ENCODE results near the gene RPP40. TPM values are rescaled to one million over a fixed set of nuclear protein-coding genes. Genes with fewer than 3 reads are reported as not detected.

RPP40 gene
- total and polyA plus RNA-seq, 2 of the 8 experiments (the other 6 are each of a cell fraction or from before 2014, with no cell fraction given), result 7.0 to 15.7 TPM

DNA sequence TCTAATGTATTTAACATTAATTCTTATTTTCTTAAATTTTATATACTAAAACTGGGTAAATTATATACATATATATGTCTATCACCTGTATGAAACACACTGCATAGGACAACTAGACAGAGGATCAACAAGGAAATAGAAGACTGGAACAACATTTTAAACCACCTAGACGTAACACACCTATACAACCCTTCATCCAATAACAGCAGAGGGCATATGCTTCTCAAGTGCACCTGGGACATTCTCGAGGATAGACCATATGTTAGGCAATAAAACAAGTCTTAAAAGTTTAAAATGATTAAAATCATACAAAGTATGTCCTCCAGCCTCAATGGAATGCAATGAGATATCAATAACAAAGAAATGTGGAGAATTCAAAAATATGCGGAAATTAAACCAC is 45.2 kb downstream of the RPP40 start:
- Histone ChIP-seq H2AK5ac (ENCODE audit: low read depth, low read length) (no peak overlapping the region), H3K4ac (replicated peaks; ENCODE audit: insufficient read length, low read depth, low read length) (no peak overlapping the region), H3K9me3 (ENCODE audit: insufficient read depth in 2 of 2, low read depth in 1 of 2, low read length in 1 of 2) (no peaks in the 10 kb centered on the region), H3K23me2 (ENCODE audit: low read depth, low read length) (no peaks in the 10 kb centered on the region), H2BK120ac (replicated peaks; ENCODE audit: low read depth, low read length) (no peak overlapping the region), H3K9ac (replicated peaks in 1 of 4; ENCODE audit: extremely low read depth in 1 of 4, low read depth in 3 of 4, low read length in 3 of 4) (no peak overlapping the region), H2BK5ac (ENCODE audit: low read depth, low read length) (no peak overlapping the region), H2BK12ac (ENCODE audit: low read depth, low read length) (no peak overlapping the region), H3K56ac (replicated peaks; ENCODE audit: insufficient read length, low read depth, low read length) (no peak overlapping the region), H4K8ac (ENCODE audit: extremely low read depth, insufficient read depth, low read length) (no peak overlapping the region), H4K20me1 (replicated peaks in 1 of 2; ENCODE audit: control insufficient read depth in 1 of 2, insufficient read depth in 2 of 2, low read length in 2 of 2) (peaks cover 0 to 2% of the 10 kb centered on the region in 2 experiments), H3K4me3 (ENCODE audit: extremely low read depth in 1 of 4, insufficient read depth in 2 of 4, low read depth in 3 of 4, low read length in 4 of 4) (no peak overlapping the region), H3K18ac (ENCODE audit: extremely low read depth, low read length) (no peak overlapping the region), H4K91ac (replicated peaks; ENCODE audit: insufficient read length, low read length) (no peak overlapping the region), H3K23ac (ENCODE audit: insufficient read length) (no peak overlapping the region), H3K27ac (ENCODE audit: low read depth, low read length) (no peak overlapping the region), H2BK20ac (ENCODE audit: low read length) (no peak overlapping the region), H3K14ac (ENCODE audit: insufficient read length) (no peak overlapping the region), H4K5ac (ENCODE audit: insufficient read length, low read depth, low read length) (no peak overlapping the region), H2AFZ (ENCODE audit: low read length) (no peak overlapping the region), H3K4me2 (ENCODE audit: insufficient read depth in 1 of 2, low read depth in 2 of 2, low read length in 2 of 2) (no peak overlapping the region), H3K4me1 (replicated peaks in 1 of 4; ENCODE audit: control insufficient read depth in 3 of 4, insufficient read depth in 4 of 4, low read length in 3 of 4) (no peaks in the 10 kb centered on the region; a peak in 3 of 7 replicates), H3K27me3 (replicated peaks in 1 of 4; ENCODE audit: control insufficient read depth in 3 of 4, extremely low read depth in 1 of 4, insufficient read depth in 3 of 4, low read length in 3 of 4) (no peaks in the 10 kb centered on the region), H3K79me2 (ENCODE audit: control insufficient read depth in 1 of 2, insufficient read depth in 2 of 2, low read length in 2 of 2) (no peaks in the 10 kb centered on the region), H2BK15ac (ENCODE audit: low read length) (no peak overlapping the region), H3K36me3 (ENCODE audit: control insufficient read depth in 2 of 4, insufficient read depth in 4 of 4, low read length in 3 of 4) (peaks cover 0 to 15% (median 5%) of the 10 kb centered on the region in 4 experiments; a peak in 4 of 8 replicates), H3K79me1 (ENCODE audit: low read depth, low read length) (no peaks in the 10 kb centered on the region)
- DNase-seq (ENCODE audit: low read depth in 1 of 2, low spot score in 2 of 2), result no peak
- no peak for FAIRE-seq
- WGBS, 2 experiments (ENCODE audit: extremely low coverage in 1 of 2, insufficient coverage in 1 of 2, insufficient read length in 1 of 2, insufficient replicate concordance in 2 of 2, low coverage in 1 of 2, low lambda C conversion rate in 2 of 2, missing lambda C conversion rate in 1 of 2), result 90% methylated on average over 3 of the region's 3 CpGs; no CpG with 5 or more reads in 1 of the 2 experiments
- ChIA-PET CTCF (ENCODE audit: partially characterized antibody) (interaction anchor here (0.6 to 2.9 kb wide), 11 partner anchors 9 to 677 kb away, joined by 3 to 10 read pairs (median 3); no protein-coding TSS in a partner anchor), POLR2A (ENCODE audit: partially characterized antibody) (interaction anchor here (1.4 kb wide), 1 partner anchor 33 kb away, joined by 4 read pairs; no protein-coding TSS in a partner anchor)
- TF ChIP-seq POLR2AphosphoS5 (IDR thresholded peaks at IDR 0.05; ENCODE audit: low read depth, low read length) (no peak), JUN (IDR thresholded peaks at IDR 0.05; ENCODE audit: low read depth, low read length) (no peak), JUND (IDR thresholded peaks at IDR 0.05; ENCODE audit: low read length) (no peak), SAP30 (IDR thresholded peaks at IDR 0.05; ENCODE audit: insufficient read depth, insufficient replicate concordance, low read length) (no peak), CEBPB (IDR thresholded peaks at IDR 0.05; ENCODE audit: low read depth, low read length) (no peak), TAF7 (optimal IDR thresholded peaks at IDR 0.05; ENCODE audit: borderline replicate concordance, low read depth, low read length) (no peak)
